SU-DHL-6 (cell line): ENCODE results near the gene BDKRB2.

Source experiments
- CTCF ChIP-seq: fragments of 200-600 bp; sonication (generic); IDR thresholded peaks from one replicate; pipeline ENCODE4 v1.5.1; 2017; ENCODE audit warnings: antibody characterized with exemption, mild to moderate bottlenecking, low read length, moderate library complexity; ENCODE audit not compliant: insufficient read depth, poor library complexity, severe bottlenecking
- EZH2phosphoT487 ChIP-seq: fragments of 200-600 bp; sonication (generic), shearing (Covaris generic); conservative IDR thresholded peaks from 2 replicates; pipeline ENCODE4 v1.6.1; 2018; ENCODE audit warnings: mild to moderate bottlenecking, antibody characterized with exemption, low read length, moderate library complexity, mixed read lengths

- TF ChIP-seq CTCF (no peak), EZH2phosphoT487 (no peak)
These were observed 64.7 kb downstream of the BDKRB2 start for GRCh38 chr14:96269359-96269710.
